GM23248 (cell line): ENCODE measurements around the gene SCMH1.

ENCODE experiments used
- EZH2 ChIP-seq: fragments of 200-600 bp; sonication (generic); IDR thresholded peaks from 2 replicates; pipeline ENCODE4 v1.6.1; 2018; ENCODE audit warnings: antibody characterized with exemption, mild to moderate bottlenecking; ENCODE audit not compliant: insufficient read depth, poor library complexity, severe bottlenecking
- EZH2phosphoT487 ChIP-seq: fragments of 200-600 bp; sonication (generic); IDR thresholded peaks from 2 replicates; pipeline ENCODE4 v1.6.1; 2018; ENCODE audit warnings: antibody characterized with exemption, moderate library complexity, mild to moderate bottlenecking, low read depth; ENCODE audit not compliant: insufficient read depth

GRCh38 chr1:40997096-40997495 lies 245.0 kb downstream of the SCMH1 start:
- TF ChIP-seq EZH2 (no peak), EZH2phosphoT487 (no peak)
